GM13977 (cell line): ENCODE results near the gene CLTRN.
A peak's percentile ranks its signal among the peaks of the same experiment; 100 is the strongest.
"Not testable (repeated sequence)": the region's sequence is repeated elsewhere in the genome, so short reads cannot be mapped to it uniquely, and the experiment has no call there.

Experiments used
- DNase-seq: peaks from one replicate; pipeline ENCODE4 v3.0.0; 2012; ENCODE audit warnings: low spot score
- CTCF ChIP-seq: IDR thresholded peaks from 2 replicates; pipeline ENCODE4 v1.5.1; 2012; ENCODE audit warnings: mild to moderate bottlenecking, control low read depth; ENCODE audit not compliant: insufficient read depth; ENCODE audit errors: extremely low read depth, missing control alignments
- in situ Hi-C: fragments of 300-500 bp; cut with MboI; formaldehyde crosslinking; loops from one replicate; pipeline ENCODE4 v1.12.0; 2022; ENCODE audit warnings: low sequenced_read_pairs, low pct_unique_long_range_greater_than_20kb, mixed read lengths, inconsistent platforms; ENCODE audit not compliant: unreplicated experiment

Gene CLTRN

GRCh38 chrX:15664487-15665444 lies at the start of gene CLTRN:
CLTRN (minus strand) TSS chrX:15664805; CDS start chrX:15664775, 30 bp downstream.
- in situ Hi-C loops, result loop anchor here (25.0 kb wide), 2 partner anchors 177 to 327 kb away; partner anchors contain the start of genes PIGA and PIR
- no peak for DNase-seq
- no peak for TF ChIP-seq CTCF

GRCh38 chrX:15704273-15704672 lies 39.7 kb upstream of the CLTRN start:
- in situ Hi-C loops, DNase-seq: not testable (repeated sequence)

- in situ Hi-C loops, DNase-seq: not testable (repeated sequence)
Measured at GRCh38 chrX:15703809-15704208, 39.2 kb upstream of the CLTRN start.

GRCh38 chrX:15702488-15703371 lies 38.1 kb upstream of the CLTRN start:
- in situ Hi-C loops, result no loop called here
- DNase-seq, result no peak
- no peak for TF ChIP-seq CTCF

- DNase-seq, result no peak
- TF ChIP-seq CTCF, result no peak
- in situ Hi-C loops, result no loop called here
Measured at GRCh38 chrX:15696516-15696915, 31.9 kb upstream of the CLTRN start.

- no peak for DNase-seq
- in situ Hi-C loops, result no loop called here
- TF ChIP-seq CTCF, result no peak
Measured at GRCh38 chrX:15694941-15695451, 30.4 kb upstream of the CLTRN start.

- DNase-seq, result peak; percentile 50
- in situ Hi-C loops, result no loop called here
- TF ChIP-seq CTCF, result peak; percentile 73
Measured at GRCh38 chrX:15686818-15687685, 22.4 kb upstream of the CLTRN start.
